Endothelial cell of umbilical vein (primary cell): ENCODE measurements around the gene MED13. TPM values are rescaled to one million over a fixed set of nuclear protein-coding genes. Genes with fewer than 3 reads are reported as not detected.

Experiments
- BruUV-seq: library from RNA; stranded (reverse); fragments of 400-500 nt; replicated peaks from 2 replicates; lab custom pipeline; 2021; lab: Mats Ljungman, UMichigan
- CTCF ChIA-PET: fragments of 300-600, 350-600 bp; sonication (Branson Sonifier 250); formaldehyde crosslinking; loops from one replicate; lab custom pipeline; 2021; ENCODE audit warnings: antibody characterized with exemption, inconsistent platforms; lab: Charles Lee
- POLR2A ChIA-PET: fragments of 300-600, 350-600 bp; sonication (Branson Sonifier 250); formaldehyde crosslinking; loops from one replicate; lab custom pipeline; 2021; ENCODE audit warnings: antibody characterized with exemption, inconsistent platforms; lab: Charles Lee
- DNase-seq: peaks from one replicate; pipeline ENCODE4 v3.0.0-alpha.2; 2011; ENCODE audit warnings: low read depth, low spot score
- FAIRE-seq: peaks from 2 replicates; lab custom pipeline; 2011; peaks lifted over from hg19 to GRCh38; lab: Jason Lieb, UNC
- H2AFZ ChIP-seq: 2 replicates; pipeline ENCODE4 v1.6.0; 2012; ENCODE audit warnings: low read depth, low read length, control low read depth, inconsistent platforms
- H3K27ac ChIP-seq: 2 replicates; pipeline ENCODE4 v1.5.1; 2011; ENCODE audit warnings: low read depth, mild to moderate bottlenecking, control low read depth, low read length, moderate library complexity; ENCODE audit not compliant: insufficient read depth
- H3K27me3 ChIP-seq, 2 experiments: 2 replicates each; pipeline versions ENCODE4 v1.6.0 to v1.6.1; 2011; ENCODE audit warnings: low read length in 2 of 2, mixed read lengths in 1 of 2; ENCODE audit not compliant: control insufficient read depth in 2 of 2, insufficient read depth in 2 of 2
- H3K36me3 ChIP-seq, 2 experiments: 2 replicates in 1 of 2; 3 replicates in 1 of 2; pipeline ENCODE4 v1.5.1; 2011; ENCODE audit warnings: low read length in 2 of 2, mild to moderate bottlenecking in 1 of 2, moderate library complexity in 1 of 2; ENCODE audit not compliant: control insufficient read depth in 2 of 2, insufficient read depth in 2 of 2; ENCODE audit errors: extremely low read depth in 1 of 2
- H3K4me1 ChIP-seq: 3 replicates; pipeline ENCODE4 v1.5.1; 2011; ENCODE audit warnings: mild to moderate bottlenecking, low read length; ENCODE audit not compliant: control insufficient read depth, insufficient read depth; ENCODE audit errors: extremely low read depth
- H3K4me2 ChIP-seq: 2 replicates; pipeline ENCODE4 v1.6.1; 2011; ENCODE audit warnings: low read length, control low read depth, mixed read lengths; ENCODE audit not compliant: insufficient read depth
- H3K4me3 ChIP-seq, 3 experiments: fragments of 200-600 bp in 1 of 3; sonication (generic), shearing (Covaris generic) in 1 of 3; replicated peaks in 1 of 3; 2 replicates each; pipeline ENCODE4 v1.5.1; 2011 to 2016; ENCODE audit warnings: control low read depth in 3 of 3, low read length in 3 of 3, mild to moderate bottlenecking in 2 of 3, inconsistent platforms in 1 of 3, low read depth in 1 of 3, moderate library complexity in 1 of 3; ENCODE audit not compliant: insufficient read depth in 1 of 3
- H3K79me2 ChIP-seq: 2 replicates; pipeline ENCODE4 v1.6.0; 2012; ENCODE audit warnings: low read length, inconsistent platforms; ENCODE audit not compliant: control insufficient read depth, insufficient read depth
- H3K9ac ChIP-seq: replicated peaks from 2 replicates; pipeline ENCODE3; 2011; ENCODE audit warnings: low read length, control low read depth; ENCODE audit not compliant: insufficient read depth; ENCODE audit errors: extremely low read depth
- H3K9me1 ChIP-seq: replicated peaks from 3 replicates; pipeline ENCODE4 v1.6.0; 2011; ENCODE audit warnings: mild to moderate bottlenecking, low read length; ENCODE audit not compliant: control insufficient read depth, insufficient read depth; ENCODE audit errors: extremely low read depth
- H3K9me3 ChIP-seq: replicated peaks from 2 replicates; pipeline ENCODE4 v1.5.1; 2012; ENCODE audit warnings: low read length, inconsistent platforms; ENCODE audit not compliant: control insufficient read depth, insufficient read depth
- H4K20me1 ChIP-seq: replicated peaks from 2 replicates; pipeline ENCODE3; 2011; ENCODE audit warnings: mild to moderate bottlenecking, low read length; ENCODE audit not compliant: control insufficient read depth, insufficient read depth; ENCODE audit errors: extremely low read depth
- EZH2 ChIP-seq: IDR thresholded peaks from 2 replicates; pipeline ENCODE4 v1.6.1; 2012; ENCODE audit warnings: borderline replicate concordance, low read depth, mild to moderate bottlenecking, moderate library complexity, low read length, inconsistent platforms; ENCODE audit not compliant: severe bottlenecking
- FOS ChIP-seq: IDR thresholded peaks from 2 replicates; pipeline ENCODE4 v1.6.1; 2011; ENCODE audit warnings: mild to moderate bottlenecking, low read length, moderate library complexity, borderline replicate concordance; ENCODE audit not compliant: insufficient read depth
- GATA2 ChIP-seq: IDR thresholded peaks from 2 replicates; pipeline ENCODE4 v1.7.0; 2011; ENCODE audit warnings: low read depth, mild to moderate bottlenecking, moderate library complexity, mixed read lengths, low read length; ENCODE audit not compliant: insufficient read length, insufficient read depth
- JUN ChIP-seq: IDR thresholded peaks from 2 replicates; pipeline ENCODE4 v1.6.1; 2011; ENCODE audit warnings: borderline replicate concordance, low read depth; ENCODE audit not compliant: insufficient read length, insufficient read depth
- MYC ChIP-seq: IDR thresholded peaks from one replicate; pipeline ENCODE4 v1.6.1; 2011; ENCODE audit warnings: mild to moderate bottlenecking, low read depth, low read length
- POLR2A ChIP-seq: IDR thresholded peaks from 2 replicates; pipeline ENCODE4 v1.6.1; 2012; ENCODE audit warnings: low read depth, mild to moderate bottlenecking, control low read depth, low read length
- POLR2AphosphoS5 ChIP-seq: IDR thresholded peaks from 2 replicates; pipeline ENCODE4 v1.6.1; 2012; ENCODE audit warnings: low read depth, mild to moderate bottlenecking, control low read depth, low read length, moderate library complexity; ENCODE audit not compliant: insufficient read depth
- dilution Hi-C: fragments of 300-500 bp; cut with MboI; formaldehyde crosslinking; loops from one replicate; pipeline ENCODE4 v1.15.0; 2019; ENCODE audit warnings: low sequenced_read_pairs; ENCODE audit not compliant: extremely low pct_ligation_motif_present
- intact Hi-C: fragments of 100-400 bp; cut with micrococcal nuclease; formaldehyde crosslinking; loops from one replicate; pipeline ENCODE4 v1.10.0; 2022
- polyA plus RNA-seq, 4 experiments: library from polyadenylated mRNA; depleted of rRNA in 3 of 4; stranded (reverse) in 3 of 4; unstranded in 1 of 4; fragments of >200 nt; gene quantifications; 2 replicates each; pipeline versions ENCODE4 v1.2.1 to v1.2.3, GENCODE V29; 2011 to 2012; ENCODE audit warnings: missing spikeins in 1 of 4
- total RNA-seq: library from RNA; stranded (reverse); gene quantifications from 2 replicates; pipeline ENCODE4 v1.2.3, GENCODE V29; 2021
- TF ChIP-seq, protein P1 (sequence below): IDR thresholded peaks from 2 replicates; pipeline ENCODE4 v1.6.1; 2011; ENCODE audit not compliant: insufficient read depth, insufficient read length
- TF ChIP-seq, protein P2 (sequence below), 2 donors: IDR thresholded peaks; 1 replicate in 1 of 2; 2 replicates in 1 of 2; pipeline ENCODE4 v1.5.1; 2011; ENCODE audit warnings: low read length in 2 of 2, mild to moderate bottlenecking in 2 of 2, moderate library complexity in 2 of 2, control low read depth in 1 of 2, inconsistent platforms in 1 of 2, low read depth in 1 of 2; ENCODE audit not compliant: insufficient read depth in 1 of 2; ENCODE audit errors: extremely low read depth in 1 of 2

Gene MED13
- total and polyA plus RNA-seq, 2 donors (not counting 3 experiments of a cell fraction or from before 2014, with no cell fraction given), result 11.6 to 49.6 TPM

DNA sequence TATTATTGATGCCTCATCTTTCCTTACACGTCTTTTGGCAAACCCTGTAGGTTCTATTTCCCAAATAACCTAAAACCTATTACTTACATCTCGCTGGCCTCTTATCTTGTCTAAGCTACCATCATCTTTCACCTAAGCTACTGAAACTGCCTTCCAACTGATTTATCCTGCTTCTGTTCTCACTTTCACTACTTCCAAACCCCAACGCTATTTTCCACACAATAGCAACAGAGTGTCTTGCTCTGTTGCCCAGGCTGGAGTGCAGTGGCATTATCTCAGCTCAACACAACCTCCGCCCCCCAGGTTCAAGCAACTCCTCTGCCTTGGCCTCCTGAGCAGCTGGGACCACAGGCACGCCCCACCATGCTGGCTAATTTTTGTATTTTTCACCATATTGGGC, 84.5 kb downstream of the MED13 start:
- no peaks in the 10 kb centered on the region for H3K9me1 ChIP-seq
- TF ChIP-seq, protein P1, sequence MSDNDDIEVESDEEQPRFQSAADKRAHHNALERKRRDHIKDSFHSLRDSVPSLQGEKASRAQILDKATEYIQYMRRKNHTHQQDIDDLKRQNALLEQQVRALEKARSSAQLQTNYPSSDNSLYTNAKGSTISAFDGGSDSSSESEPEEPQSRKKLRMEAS, result no peak
- TF ChIP-seq EZH2 (no peak), POLR2A (no peak), JUN (no peak), POLR2AphosphoS5 (no peak), MYC (no peak), FOS (no peak), GATA2 (no peak)
- TF ChIP-seq, protein P2, sequence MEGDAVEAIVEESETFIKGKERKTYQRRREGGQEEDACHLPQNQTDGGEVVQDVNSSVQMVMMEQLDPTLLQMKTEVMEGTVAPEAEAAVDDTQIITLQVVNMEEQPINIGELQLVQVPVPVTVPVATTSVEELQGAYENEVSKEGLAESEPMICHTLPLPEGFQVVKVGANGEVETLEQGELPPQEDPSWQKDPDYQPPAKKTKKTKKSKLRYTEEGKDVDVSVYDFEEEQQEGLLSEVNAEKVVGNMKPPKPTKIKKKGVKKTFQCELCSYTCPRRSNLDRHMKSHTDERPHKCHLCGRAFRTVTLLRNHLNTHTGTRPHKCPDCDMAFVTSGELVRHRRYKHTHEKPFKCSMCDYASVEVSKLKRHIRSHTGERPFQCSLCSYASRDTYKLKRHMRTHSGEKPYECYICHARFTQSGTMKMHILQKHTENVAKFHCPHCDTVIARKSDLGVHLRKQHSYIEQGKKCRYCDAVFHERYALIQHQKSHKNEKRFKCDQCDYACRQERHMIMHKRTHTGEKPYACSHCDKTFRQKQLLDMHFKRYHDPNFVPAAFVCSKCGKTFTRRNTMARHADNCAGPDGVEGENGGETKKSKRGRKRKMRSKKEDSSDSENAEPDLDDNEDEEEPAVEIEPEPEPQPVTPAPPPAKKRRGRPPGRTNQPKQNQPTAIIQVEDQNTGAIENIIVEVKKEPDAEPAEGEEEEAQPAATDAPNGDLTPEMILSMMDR (IDR thresholded peaks at IDR 0.05; ENCODE audit: extremely low read depth in 1 of 2, insufficient read depth in 1 of 2, low read depth in 1 of 2, low read length in 2 of 2), result no peak
- FAIRE-seq (no peak), DNase-seq (no peak)
- BruUV-seq, result no TSS peak
- peaks cover 16% of the 10 kb centered on the region for H3K79me2 ChIP-seq
- no peak overlapping the region for H2AFZ ChIP-seq
- no peaks in the 10 kb centered on the region for H4K20me1 ChIP-seq
- CTCF ChIA-PET, result interaction anchor here (0.6 to 1.6 kb wide), 3 partner anchors 10 to 45 kb away, joined by 3 read pairs; no protein-coding TSS in a partner anchor
- POLR2A ChIA-PET, result no interaction called here
- H3K4me1 ChIP-seq, result peaks cover 3% of the 10 kb centered on the region
- H3K27ac ChIP-seq, result no peak overlapping the region
- no peaks in the 10 kb centered on the region for H3K27me3 ChIP-seq
- H3K9me3 ChIP-seq, result no peaks in the 10 kb centered on the region
- no peak overlapping the region for H3K4me2 ChIP-seq
- no peak overlapping the region for H3K9ac ChIP-seq
- peaks cover 9 to 22% of the 10 kb centered on the region in 2 experiments for H3K36me3 ChIP-seq
- no peak overlapping the region for H3K4me3 ChIP-seq
- dilution Hi-C loops, result no loop called here
- intact Hi-C loops, result no loop called here
